Raji (cell line): ENCODE results near the gene PDP2.

Experiments used
- POLR2A ChIP-seq: IDR thresholded peaks from 2 replicates; pipeline ENCODE4 v1.6.1; 2011; ENCODE audit warnings: low read depth, low read length, control low read depth; ENCODE audit not compliant: insufficient read depth

Gene PDP2

DNA sequence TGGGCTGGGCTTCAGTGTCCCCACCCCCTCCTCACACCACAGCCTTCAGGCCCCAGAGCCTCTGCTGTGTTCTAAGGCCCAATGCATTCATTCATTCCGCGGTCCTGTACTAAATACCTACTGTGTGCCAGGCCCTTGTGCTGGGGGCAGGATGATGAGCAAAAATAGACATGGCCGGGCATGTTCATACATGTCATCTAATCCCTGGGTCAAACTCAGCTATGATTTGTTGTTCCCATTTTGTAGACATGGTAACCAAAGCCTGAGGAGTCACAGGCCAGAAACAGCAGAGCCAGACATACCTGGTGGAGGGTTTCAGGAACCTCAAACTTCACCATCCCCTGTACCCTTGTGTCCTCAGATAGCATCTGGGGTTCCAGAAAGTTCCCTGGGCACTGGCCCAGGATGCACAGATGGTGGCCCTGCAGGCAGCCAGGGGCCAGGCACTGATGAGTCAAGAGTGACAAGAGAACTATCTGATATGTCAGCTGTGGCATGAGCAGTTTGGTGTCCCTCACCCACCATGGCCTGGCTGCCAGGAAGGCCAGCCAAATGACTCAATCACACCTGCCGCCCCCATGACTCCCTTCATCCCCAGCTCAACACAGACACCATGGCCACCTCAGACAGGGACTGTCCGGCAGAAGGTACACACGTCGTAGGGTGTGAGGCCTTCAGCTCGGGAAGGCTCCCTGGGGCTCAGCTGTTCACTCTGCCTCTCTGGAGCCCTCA is 47.8 kb downstream of the PDP2 start:
- TF ChIP-seq POLR2A, result no peak

DNA sequence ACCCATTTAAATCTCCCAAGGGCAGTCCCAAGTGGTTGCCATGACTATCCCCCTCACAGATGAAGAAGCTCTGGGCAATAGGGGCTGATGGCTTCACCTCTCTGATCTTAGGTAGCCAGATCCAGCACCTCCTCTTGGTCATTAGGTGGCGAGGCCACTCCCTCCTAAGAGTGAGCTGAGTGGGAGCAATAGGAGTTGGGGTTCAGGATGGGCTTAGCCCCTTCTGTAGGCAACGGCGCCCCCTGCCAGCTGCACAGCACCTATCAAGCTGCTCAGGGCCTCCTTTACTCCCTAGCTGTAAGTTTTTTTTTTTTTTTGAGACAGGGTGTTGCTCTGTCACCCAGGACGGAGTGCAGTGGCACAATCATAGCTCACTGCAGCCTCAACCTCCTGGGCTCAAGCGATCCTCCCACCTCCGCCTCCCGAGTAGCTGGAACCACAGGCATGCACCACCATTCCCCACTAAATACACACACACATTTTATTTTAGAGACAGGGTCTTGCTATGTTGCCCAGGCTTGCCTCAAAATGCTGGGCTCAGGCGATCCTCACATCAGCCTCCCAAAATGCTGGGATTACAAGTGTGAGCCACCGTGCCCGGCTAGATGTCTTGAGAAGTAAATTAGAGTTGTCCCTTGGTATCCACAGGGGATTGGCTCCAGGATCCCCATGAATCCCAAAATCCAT is 48.5 kb downstream of the PDP2 start:
- no peak for TF ChIP-seq POLR2A

DNA sequence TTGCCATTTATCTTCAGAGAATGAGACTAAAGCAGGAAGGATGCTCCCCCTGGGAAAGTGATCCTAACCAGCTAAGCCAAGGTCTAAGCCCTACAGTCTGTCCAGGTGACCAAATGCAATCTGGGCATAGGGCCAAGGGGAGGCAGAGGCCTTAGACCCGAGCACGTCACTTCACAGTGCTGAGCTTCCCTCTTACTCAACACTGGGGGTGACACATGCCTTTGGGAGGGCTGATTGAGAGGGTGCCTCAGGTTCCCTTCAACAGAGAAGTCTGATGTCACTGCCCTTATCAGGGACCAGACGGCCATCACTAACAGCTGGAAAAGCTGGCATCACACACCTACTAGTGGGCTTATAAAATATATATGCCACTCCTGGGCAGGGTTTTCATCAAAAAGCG is 49.9 kb downstream of the PDP2 start:
- TF ChIP-seq POLR2A, result no peak

DNA sequence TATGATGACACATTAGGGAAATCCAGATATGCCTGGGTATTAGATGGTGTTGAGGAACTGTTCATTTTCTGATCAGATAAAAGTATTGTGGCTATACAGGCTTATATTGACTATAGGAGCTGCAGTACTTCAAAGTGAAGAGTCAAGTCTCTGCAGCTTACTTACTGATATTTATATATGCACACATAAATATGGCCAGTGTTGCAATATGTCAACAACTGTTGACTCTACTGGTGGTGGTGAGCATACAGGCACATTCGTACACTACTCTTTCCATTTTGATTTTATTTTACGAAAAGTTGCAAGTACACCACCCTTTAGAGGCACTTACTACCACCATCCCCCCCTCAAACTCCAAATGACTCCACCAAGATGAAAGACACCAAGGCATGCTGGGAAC is 51.4 kb downstream of the PDP2 start:
- no peak for TF ChIP-seq POLR2A

DNA sequence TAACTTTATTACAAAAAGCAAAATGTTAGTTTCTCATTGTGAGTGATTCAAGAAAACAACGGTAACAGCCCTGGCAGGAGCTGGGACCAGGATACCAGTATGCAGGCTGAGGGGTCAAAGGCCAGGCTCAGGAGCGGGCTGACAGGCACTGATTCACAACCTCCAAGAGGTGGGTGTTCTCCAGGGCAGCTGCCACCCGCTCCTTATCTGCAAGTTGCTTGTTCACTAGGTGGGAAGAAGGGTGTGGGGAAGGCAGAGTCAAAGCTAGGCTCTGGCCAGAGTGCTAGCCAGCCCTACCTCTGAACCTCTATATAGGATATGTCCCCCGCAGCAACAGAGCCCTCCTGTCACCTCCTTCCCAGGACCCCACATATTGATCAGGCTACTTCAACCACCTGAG is 51.8 kb downstream of the PDP2 start:
- no peak for TF ChIP-seq POLR2A

DNA sequence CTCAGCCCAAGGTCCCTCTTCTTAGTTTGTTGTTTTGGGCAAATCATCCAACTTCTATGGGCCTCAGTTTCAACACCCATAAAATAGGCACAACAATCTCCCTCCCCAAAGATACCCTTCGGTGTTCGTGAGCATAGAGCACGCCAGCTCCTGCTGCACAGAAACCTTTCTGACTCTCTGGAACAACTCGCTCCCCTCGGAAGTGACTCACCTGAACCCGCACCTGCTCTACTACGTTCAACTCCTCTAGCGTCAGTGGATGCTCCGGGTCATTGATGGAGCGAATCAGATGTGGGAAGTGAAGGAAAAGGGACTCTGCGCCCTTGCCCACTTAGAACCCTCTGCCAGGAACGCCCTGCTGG is 53.4 kb downstream of the PDP2 start:
- TF ChIP-seq POLR2A, result no peak

DNA sequence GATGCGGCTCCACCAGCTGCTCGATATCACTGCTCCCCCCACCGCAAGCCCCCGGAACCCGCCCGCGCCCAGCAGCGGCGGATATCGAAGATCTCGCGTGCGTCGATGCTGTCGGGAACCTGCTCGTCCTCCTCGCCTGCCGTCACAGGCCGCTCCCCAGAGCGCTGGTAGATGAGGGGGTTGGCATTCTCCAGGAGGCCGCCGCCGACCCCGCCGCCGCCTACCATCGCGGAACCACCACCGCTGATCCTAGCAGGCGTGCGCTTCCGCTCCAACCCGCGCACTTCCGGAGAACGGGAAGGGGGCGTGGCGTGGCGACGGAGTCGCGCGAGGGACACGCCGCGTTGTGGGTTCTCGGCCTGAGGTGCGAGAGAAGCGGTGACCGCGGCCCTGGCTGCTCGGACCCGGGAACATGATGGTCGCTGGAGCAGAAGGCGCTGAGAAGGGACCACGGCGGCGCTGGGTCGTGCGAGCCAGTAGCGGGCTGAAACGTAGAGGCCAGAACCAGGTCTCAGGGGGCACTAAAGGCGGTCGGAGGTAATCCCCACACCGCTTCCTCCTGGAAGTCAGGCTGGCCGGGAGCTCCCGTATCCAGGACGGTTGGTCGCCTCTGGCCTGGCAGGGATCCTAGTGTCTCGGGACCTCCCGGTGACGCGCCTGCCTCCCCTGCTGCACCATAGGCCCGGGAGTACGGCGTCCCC is 54.0 kb downstream of the PDP2 start, which contains the start of gene CIAO2B:
Gene CIAO2B, minus strand, starts transcription at position 265 of the 701 bp plus-strand sequence. Its CDS starts 38 bp downstream, at position 227.
- peak; percentile 91 for TF ChIP-seq POLR2A

DNA sequence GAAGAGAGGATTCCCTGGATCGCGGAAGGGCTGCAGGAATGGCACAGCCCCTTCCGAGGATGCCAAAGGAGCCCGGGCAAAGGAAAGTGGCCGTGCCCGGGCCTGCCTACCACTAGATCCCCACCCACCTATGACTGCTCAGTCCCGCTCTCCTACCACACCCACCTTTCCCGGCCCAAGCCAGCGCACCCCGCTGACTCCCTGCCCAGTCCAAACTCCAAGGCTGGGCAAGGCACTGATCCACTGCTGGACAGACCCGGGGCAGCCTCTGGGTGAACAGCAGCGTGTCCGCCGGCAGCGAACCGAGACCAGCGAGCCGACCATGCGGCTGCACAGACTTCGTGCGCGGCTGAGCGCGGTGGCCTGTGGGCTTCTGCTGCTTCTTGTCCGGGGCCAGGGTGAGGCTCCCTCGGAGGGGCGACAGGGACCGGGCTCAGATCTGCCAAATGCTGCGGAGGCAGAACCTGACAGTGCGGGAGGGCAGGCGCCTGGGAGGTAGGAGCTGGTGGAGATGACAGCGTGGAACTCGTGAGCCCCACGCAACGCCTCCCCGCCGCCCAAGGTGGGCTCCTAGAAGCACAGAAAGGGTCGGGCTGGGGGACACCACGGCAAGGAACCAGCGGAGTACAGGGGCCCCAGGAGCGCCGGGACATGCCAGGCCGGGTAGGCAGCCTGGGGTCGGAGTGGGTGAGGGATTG is 55.1 kb downstream of the PDP2 start, which contains the start of gene CES2:
Gene CES2, plus strand, starts transcription at position 203 of the 698 bp plus-strand sequence. Its CDS starts 120 bp downstream, at position 323.
- TF ChIP-seq POLR2A, result no peak

DNA sequence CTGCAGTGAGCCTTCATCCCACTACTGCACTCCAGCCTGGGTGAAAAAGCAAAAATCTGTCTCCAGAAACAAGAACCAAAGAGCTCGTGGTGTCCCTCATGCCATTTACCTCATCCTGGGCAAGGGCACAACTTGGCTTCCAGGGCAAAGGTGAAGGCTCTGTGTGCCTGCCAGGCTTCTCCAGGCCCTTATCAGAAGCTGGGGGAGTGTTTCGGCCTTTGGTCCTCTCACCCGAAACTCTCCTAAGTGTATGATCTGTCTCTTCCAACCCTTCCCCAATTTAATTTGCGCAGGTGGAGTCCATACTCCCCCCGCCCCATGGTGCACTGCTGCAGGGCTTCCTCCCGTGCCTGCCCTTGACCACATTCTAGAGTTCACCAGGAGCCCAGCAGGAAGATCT is 56.1 kb downstream of the PDP2 start:
- no peak for TF ChIP-seq POLR2A

DNA sequence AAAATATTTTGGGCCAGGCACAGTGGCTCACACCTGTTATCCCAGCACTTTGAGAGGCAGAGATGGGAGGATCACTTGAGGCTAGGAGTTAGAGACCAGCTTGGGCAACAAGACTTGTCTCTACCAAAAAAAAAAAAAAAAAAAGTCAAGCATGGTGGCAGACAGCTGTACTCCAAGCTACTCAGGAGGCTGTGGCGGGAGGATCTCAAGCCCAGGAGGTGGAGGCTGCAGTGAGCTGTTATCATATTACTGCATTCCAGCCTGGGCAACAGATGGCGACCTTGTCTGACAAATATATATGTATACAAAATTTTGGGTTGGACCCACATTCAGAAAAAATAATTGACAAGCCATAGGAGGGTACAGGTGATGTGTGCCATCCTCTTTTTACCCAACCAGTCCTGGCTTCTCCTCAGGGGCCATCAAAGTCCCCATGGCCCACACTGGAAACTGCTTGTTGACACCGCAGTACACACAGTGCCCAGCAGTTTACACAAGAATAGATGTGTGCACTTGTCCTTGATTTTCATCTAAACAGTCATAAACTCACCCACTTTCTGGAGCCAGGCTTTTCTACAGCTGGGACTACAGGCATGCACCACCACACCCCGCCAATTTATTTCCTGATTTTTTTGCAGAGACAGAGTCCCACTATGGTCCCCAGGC is 56.7 kb downstream of the PDP2 start:
- no peak for TF ChIP-seq POLR2A

DNA sequence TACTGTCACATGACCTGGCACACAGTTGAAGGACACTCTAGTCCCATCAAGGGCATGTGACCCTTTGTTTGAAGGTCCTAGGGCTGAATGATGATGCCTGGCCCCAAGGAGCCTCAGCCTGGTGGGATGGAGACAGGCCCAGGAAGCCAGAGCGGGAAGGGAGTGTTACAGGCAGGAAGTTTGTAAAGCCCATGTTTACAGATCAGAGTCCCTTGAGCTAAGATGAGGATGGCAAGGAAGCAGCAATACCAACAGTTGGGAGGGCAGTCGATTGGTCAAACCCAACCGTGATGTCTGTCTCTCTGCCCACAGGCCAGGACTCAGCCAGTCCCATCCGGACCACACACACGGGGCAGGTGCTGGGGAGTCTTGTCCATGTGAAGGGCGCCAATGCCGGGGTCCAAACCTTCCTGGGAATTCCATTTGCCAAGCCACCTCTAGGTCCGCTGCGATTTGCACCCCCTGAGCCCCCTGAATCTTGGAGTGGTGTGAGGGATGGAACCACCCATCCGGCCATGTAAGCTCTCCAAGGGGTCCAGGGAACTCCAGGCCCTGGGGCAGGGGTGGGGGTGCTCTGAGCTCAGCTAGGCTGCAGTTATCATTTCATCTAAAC is 57.5 kb downstream of the PDP2 start:
- no peak for TF ChIP-seq POLR2A

DNA sequence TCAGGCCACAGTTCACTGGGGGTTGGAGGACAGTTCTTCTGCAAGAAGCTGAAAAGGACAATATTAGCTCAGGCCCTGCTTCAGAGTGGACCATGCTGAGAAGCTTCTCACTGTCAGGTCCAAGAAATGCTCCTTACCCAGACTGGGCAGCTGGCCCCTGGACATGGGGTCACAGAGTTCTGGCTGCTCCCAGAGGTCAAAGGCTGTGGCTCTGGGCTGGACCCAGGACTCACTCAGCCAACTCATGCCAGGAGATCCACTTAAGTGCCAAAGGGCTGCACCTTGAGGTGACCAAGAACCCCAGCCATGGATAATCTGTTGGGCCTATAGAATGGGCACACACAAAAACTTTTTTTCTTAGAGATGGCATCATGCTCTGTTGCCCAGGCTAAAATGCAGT is 59.1 kb downstream of the PDP2 start:
- no peak for TF ChIP-seq POLR2A

DNA sequence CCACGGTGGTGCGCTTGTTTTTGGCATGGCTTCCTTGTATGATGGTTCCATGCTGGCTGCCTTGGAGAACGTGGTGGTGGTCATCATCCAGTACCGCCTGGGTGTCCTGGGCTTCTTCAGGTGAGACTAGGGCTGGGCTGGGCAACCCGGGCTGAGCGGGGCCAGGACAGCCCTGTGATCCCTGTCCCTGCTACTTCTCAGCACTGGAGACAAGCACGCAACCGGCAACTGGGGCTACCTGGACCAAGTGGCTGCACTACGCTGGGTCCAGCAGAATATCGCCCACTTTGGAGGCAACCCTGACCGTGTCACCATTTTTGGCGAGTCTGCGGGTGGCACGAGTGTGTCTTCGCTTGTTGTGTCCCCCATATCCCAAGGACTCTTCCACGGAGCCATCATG is 59.9 kb downstream of the PDP2 start:
- TF ChIP-seq POLR2A, result no peak
